Head of caudate nucleus (tissue), 42 donors: Measurements from ENCODE around the gene PXDN.
A peak's percentile ranks its signal among the peaks of the same experiment; 100 is the strongest.

Experiments used
- DNase-seq, 42 donors: peaks; one replicate each; pipeline versions ENCODE4 v3.0.0 to v3.0.0-alpha.2; 2020 to 2021; ENCODE audit warnings: mixed read lengths in 7 of 42
- intact Hi-C: fragments of 100-400 bp; cut with DNase I; formaldehyde crosslinking; loops from one replicate; pipeline ENCODE4 v1.15.0; 2022

PXDN gene

GRCh38 chr2:1618191-1618961, 125.9 kb downstream of the PXDN start:
- no peak for DNase-seq

GRCh38 chr2:1617425-1618021, 126.8 kb downstream of the PXDN start:
- no peak for DNase-seq
- intact Hi-C loops: no loop called here

More at GRCh38 chr2:1618191-1618961, 125.9 kb downstream of the PXDN start:
- intact Hi-C loops: no loop called here

GRCh38 chr2:1614564-1614963, 129.8 kb downstream of the PXDN start:
- DNase-seq: no peak
- intact Hi-C loops: no loop called here

- intact Hi-C loops: no loop called here
- no peak for DNase-seq
These were observed 130.5 kb downstream of the PXDN start for GRCh38 chr2:1613731-1614354.

- intact Hi-C loops: no loop called here
- DNase-seq: no peak
These were observed 131.3 kb downstream of the PXDN start for GRCh38 chr2:1613078-1613445.

DNA sequence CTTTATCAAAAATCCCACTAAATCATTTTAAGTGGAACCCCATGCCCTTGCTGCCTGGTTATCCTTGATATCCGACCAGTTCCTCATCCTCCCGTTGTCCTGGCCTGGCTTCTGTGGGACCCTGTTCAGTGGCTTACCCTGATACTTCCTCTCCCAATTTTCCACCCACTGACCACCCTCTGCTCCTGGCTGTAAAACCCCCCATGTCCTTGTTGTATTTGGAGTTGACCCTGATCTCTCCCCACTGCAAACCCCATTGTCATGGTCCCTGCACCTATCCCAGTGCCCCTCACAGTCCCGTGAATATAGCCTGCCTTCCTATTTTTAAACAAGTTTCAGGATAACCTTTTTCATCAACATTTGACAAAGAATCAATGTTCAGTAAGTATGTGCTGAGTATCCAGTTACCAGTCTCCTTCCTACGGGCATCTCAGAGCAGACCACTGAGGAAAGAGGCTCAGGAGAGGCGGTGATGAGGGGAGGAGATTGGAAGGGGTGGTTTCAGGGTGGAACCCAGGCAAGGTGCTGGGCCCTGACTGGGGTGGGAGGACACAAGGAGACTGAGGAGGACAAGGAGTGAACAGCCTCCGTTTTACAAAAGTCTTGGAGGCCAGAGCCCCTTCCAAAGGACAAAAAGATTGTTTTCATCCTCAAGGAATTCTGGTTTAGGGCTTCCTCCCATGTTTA, 131.8 kb downstream of the PXDN start:
- DNase-seq: no peak
- intact Hi-C loops: no loop called here

DNA sequence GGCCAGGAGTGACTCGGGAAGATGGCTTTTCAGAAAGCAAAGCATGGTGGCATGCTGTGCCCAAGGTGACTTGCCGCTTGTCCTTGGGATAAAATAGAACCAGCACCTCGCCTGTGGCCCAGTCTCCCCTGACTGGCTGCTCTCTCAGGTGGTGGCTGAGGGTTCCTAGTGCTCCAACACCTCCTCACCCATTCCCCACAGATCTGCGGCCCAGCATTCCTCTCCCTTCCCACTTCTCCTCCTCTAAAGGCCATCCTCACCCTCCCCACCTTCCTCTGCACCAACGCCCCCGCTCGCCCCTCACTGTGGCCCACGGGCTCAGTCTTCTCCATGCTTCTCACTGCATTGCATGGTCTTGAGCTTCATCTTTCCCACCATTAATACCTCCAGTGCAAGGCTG, 132.4 kb downstream of the PXDN start:
- no peak for DNase-seq
- intact Hi-C loops: no loop called here

DNA sequence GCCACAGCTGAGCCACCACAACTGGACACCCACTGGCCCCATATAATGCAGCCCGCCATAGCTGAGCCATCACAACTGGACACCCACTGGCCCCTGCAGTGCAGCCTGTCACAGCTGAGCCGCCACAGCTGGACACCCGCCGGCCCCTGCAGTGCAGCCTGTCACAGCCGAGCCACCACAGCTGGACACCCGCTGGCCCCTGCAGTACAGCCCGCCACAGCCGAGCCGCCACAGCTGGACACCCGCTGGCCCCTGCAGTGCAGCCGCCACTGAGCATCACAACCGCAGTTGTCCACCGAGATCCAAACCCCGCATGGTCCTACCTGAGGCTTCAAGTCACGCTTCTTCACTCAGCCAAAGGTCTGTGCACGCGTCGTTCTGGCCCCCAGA, 134.2 kb downstream of the PXDN start:
- DNase-seq: no peak
- intact Hi-C loops: no loop called here

DNA sequence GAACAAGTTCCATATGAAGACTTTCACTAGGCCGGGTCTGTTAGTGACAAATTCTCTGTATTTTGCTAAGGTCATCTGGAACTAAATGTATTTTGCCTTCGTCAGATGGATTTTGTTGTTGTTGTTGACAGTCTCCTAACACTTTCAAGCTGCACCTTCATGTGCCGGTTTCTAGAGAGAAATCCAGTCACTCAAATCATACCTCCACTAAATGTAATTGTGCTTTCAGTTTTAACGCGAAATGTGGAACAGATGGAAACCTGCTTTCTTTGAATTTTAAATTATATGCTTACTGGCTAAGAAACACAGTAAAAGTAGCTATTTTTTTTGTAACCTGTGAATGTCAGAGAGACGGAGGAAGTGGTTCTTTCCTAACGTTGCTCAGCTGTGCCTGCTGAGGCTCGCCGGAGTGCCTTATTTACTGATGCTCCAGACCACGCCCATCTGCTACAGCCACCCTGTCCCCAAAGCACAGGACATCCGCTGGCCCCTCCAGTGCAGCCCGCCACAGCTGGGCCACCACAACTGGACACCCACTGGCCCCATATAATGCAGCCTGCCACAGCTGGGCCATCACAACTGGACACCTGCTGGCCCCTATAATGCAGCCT, 134.7 kb downstream of the PXDN start:
- DNase-seq: no peak

DNA sequence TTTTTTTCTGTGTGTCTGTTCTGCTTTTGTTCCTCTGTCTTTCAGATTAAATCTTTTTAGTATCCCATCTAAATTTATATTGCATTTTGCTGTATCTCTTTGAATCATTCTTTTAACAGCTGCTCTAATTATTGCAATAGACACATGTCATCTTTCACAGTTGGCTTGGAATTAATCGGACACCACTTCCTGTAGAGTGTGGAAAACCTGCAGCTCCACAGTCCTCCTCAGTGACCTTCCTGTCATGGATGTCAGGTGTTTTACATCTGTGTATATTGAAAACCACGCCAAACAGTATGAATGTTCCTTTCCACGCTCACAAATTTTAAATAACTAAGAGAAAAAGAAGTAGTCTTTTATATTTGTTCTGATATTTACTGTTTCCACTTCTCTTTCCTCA, 135.3 kb downstream of the PXDN start:
- intact Hi-C loops: no loop called here
- no peak for DNase-seq

More for the DNA sequence above, 134.7 kb downstream of the PXDN start:
- intact Hi-C loops: no loop called here

DNA sequence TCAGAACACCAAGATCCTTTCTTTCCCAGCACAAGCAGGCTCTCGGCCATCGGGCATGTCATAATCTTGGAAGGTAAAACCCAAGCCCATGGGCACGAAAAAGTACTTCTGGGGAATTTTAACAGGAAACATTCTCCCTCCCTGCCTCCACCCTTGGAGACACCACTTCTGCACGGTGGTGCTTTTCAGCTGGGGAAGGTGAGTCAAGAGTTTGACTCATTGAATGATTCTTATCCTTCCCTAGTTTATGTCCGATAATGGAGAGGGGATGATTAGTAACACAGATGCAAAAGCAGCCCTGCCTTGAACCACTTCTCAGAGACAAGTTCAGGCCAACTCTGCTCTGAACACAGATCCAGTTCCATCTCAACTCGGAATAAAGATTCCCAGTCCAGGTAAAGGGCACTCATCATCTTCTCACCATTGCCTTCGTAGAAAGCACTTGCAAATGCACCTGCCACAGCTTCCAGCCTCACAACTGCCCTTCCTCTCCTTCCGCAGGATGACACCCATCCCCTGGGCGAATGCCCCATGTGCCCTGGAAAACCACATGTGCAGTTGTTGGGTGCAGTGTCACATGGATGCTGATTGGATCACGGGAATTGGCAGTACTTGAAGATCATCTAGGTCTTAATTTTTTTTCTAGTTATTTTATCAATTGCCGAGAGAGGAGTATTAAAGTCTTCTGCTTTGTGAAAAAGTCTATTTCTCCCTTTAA, 136.2 kb downstream of the PXDN start:
- intact Hi-C loops: no loop called here
- peak in 1 of 42 donors; percentile 33 for DNase-seq

GRCh38 chr2:1607236-1607920, 136.9 kb downstream of the PXDN start:
- intact Hi-C loops: no loop called here
- peak in 1 of 42 donors; percentile 30 for DNase-seq

GRCh38 chr2:1606421-1607235, 137.7 kb downstream of the PXDN start:
- DNase-seq: peak in 1 of 42 donors; percentile 22
- intact Hi-C loops: no loop called here

GRCh38 chr2:1606046-1606400, 138.3 kb downstream of the PXDN start:
- no peak for DNase-seq
- intact Hi-C loops: no loop called here

GRCh38 chr2:1605102-1606045, 138.9 kb downstream of the PXDN start:
- peak in 2 of 42 donors; percentile 10 to 33 for DNase-seq
- intact Hi-C loops: no loop called here

- intact Hi-C loops: no loop called here
- peak in 1 of 42 donors; percentile 7 for DNase-seq
These were observed 140.8 kb downstream of the PXDN start for GRCh38 chr2:1603521-1603920.
